HG03378 (cell line): ENCODE measurements around the gene AGBL1.

Experiments
- ATAC-seq: cut with Tn5 transposase; IDR thresholded peaks from one replicate; pipeline ENCODE4 v1.9.1; 2021; ENCODE audit warnings: mild to moderate bottlenecking, moderate library complexity; ENCODE audit not compliant: unreplicated experiment

AGBL1 gene

DNA sequence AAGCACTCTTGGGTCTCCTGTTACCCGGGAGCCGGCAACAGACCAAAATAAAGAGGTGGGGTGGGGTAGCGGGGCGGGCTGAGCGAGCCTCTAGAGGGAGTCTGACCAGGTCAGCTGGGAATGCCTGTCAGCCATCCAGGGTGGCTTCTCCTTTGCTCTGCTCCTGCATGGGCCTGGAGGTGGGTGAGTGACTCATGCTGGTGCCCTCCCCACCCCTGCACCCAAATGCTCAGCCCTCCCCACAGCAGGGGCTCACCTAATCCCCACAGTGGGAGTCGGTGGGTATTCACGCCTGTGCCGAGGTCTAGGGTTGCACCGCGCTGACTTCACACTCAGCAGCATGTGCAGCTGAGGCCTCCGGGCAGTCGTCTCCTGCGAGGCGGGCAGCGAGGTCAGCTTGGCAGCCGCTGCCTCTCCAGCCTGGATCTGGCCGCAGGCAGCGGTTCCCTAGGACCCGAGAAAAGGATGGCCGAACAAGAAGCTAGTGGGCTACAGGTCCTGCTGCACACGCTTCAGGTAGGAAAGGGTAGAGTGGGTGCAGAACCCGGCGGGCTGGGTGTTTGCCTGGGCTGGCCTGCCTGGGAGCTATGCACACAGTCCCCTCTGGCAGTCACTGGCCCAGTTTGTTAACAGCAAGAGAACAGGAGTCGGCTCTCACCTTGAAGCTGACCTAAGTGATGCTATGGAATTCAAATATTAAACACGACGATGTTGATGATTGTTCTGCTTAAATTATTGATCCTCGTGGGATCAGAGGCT is at the start of gene AGBL1:
AGBL1 (plus strand) TSS at position 364 of the 759 bp plus-strand sequence.
- no peak for ATAC-seq

DNA sequence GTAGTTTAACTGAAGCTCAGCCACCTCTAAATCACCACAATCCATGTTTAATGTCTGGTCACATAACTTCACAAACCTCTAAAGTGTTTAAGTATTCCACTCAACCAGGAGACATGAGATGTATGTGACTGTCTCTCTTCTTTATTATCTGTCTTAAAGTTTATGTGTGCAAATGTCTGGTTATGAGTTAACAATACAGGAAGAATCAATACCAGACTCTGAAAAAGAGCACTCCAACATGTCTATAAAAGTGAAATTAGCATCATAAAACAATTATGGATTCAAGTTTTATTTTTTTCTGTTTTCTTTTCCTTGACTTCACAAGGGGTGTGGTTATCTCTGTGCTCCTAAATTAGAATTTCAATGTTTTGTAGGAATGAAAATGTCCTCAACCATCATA is 44.8 kb upstream of the AGBL1 start:
- no peak for ATAC-seq

DNA sequence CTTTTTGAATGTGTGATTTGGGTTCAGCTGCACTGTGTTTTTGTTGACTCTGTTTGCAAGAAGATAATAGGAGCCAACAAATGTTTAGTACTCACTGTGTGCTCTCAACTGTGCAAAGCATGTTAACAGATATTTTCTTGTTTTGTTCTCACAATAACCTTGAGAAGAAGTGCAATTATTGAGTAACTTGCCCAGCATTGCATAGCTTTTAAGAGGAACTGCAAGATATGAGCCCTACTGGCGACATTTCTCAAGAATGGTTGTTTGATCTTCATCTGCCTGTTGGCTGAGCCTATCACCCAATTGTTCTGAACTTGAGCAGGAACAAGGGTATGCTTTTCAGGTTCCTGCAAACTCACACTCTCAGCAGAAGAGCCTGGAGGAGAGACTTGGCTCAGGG is 43.4 kb upstream of the AGBL1 start:
- no peak for ATAC-seq

DNA sequence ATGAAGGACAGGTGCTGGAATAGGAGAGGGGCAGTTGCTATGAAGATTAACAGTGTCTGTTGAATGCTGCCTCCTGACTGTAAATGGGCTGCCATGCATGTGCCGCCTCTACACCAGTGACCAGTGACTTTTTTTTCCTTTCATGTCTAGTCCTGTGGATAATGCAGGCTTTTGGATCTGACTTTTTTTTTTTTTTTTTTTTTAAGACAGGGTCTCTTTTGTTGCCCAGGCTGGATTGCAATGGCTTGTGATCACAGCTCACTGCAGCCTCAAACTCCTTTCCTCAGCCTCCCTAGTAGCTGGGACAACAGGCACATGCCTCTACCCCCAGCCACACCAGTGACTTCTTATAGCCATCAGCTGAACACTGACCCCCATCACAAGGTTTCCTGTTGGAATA is 41.2 kb upstream of the AGBL1 start:
- ATAC-seq, result no peak

DNA sequence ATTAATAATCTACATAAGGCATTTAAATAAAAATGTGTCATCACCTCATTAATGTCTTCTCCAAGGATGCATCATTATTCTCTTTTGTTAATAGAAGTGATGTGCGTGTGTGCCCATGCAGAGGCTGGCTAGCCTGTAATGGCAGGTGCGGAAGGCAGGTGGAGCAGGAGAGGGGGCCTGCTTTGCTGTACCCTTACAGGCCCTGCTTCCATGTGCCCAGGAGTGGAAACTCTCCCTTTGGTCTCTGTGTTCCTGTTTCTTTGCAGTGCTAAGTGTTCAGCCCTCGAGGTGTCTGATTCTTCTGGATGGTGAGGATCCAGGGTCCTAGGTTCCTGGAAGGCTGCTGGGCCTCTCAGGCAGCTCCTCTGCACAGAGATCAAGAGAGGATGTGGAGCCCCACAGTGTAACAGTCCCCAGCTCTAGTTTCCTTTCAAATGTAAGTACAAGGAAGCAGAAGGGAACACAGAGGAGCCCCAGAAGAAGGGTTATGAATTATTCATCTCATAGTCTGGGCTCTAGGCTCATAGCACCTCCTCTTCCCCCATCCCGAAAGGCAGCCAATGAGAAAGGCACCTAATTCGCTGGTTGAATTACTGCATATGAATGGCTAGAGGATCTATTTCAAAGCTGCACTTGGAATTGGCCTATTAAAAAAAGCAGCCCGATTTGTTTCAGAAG is 39.2 kb upstream of the AGBL1 start:
- ATAC-seq, result no peak

DNA sequence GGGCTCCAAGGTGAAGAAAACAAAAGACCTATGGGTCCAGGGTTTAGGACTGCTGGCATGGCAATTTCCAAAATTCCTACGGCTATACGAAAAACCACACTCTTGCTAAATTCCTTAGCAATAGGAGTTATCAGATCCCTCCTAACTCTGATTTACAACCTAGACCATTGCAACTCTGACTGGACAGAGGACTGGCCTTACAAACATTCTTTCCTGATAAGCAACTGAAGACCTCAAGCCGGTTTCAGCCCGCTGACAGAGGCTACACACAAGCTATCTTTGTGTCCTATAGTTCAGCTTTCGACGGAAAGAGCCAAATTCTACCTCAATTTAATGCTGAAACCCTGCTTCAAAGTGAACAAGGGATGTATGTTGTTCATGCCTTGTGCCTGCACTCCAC is 38.3 kb upstream of the AGBL1 start:
- no peak for ATAC-seq

DNA sequence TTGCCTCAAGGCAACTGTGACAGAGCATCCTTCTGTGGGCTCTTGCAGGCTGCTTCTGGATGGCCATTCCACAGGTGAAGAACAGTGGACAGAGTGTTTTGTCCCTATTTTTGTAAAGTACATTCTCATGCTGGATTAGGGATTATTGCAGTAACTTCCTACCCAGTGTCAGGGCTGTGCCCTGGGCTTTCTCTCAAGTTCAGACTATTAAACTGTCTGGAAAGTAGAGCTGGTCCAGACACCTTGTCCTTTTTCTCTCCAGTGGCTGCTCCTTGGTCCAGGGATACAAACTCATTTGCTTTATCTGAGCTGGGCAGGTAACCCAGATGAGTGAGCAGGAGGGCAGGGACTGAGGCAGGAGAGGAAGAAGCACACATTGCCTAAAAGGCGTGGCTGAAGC is 37.4 kb upstream of the AGBL1 start:
- ATAC-seq, result no peak

DNA sequence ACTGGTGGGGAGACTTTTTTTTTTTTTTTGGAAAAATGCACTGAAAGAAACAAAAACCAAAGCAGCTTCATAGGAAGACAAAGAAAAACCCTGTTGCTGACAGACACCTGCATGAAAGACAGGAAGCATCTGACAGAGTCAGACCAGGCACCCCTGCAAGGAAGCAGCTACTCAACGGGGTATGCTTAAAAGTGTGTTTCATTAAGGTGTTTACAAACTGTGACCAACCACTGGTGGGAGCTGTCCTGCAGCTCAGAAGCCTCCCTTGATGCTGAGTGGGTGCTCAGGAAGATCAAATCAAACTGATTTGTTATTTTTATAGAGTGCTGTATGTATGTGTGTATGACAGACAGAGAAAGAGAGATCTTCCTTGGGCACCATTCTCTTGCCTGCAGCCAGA is 34.7 kb upstream of the AGBL1 start:
- ATAC-seq, result no peak

DNA sequence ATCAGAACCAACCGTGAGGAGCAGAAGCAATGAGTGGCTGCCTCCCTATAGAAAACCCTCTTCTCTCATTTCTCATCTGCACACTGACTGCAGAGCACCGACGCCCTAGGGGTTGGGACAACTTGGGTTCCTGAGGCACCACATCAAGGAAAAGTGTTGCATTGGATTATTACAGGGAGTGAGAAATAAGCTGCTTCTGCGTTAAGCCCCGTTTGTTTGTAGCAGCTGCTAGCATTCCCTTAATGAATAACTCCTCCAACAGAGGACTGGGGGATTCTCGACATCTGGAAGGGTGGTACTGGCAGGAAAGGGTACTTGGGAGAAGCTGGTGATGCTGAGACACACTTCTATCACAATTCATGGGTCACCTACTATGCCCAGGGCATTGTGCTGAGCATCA is 25.3 kb upstream of the AGBL1 start:
- ATAC-seq, result no peak

DNA sequence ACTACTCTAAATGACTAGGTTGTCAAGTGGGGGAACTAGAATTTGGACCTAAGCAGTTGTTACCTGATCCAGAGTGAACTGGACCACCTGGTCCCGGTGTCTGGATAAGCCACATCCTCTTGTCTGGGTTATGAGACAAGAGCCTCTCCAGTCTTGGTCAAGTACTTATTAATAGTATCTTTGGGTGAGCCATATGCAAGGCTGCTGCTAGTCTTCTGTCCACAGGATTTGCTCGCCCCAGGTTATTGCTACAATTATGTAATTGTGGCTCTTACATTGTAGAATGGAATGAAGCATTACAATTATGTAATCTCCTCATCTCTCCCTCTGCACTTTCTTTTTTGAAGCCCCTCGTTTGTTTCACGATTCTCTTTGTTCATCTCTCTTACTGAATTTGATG is 24.0 kb upstream of the AGBL1 start:
- no peak for ATAC-seq

DNA sequence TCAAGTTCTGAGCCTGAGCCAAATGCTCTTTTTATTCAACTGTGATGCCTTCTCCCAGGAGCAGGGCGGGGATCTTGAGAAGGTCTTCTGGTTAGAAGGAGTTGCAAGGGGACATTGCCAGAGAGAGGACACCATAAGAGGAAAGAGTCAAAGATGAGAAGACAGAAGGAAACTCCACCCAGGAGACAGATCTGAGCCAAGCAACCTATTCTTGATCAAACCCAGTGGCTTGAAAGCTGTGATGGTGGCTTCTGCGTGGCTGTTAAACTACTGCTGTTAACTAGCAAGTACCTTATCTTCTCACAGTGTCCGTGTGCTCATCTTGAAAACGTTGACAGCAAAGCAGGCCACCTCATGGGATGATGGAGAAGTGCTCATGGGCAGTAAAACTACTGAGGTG is 19.8 kb upstream of the AGBL1 start:
- no peak for ATAC-seq

DNA sequence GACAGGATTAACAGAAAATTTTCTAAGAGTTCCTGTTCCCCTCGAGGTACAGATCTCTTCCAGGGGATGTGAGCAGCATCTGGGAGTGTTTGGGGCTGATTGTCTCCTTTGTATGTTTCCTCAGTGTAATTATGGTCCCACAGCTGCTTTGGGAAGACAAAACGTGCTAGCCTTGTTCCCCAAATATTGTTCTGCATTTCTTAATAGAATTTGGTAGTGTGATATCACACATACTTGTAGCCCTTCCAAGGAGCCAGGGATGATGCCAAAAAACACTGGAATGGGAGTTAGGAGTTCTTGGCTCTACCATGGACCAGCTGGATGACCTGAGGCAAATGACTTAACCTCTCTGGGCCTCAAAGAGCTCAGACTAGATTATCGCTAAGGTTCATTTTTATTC is 19.0 kb upstream of the AGBL1 start:
- no peak for ATAC-seq

DNA sequence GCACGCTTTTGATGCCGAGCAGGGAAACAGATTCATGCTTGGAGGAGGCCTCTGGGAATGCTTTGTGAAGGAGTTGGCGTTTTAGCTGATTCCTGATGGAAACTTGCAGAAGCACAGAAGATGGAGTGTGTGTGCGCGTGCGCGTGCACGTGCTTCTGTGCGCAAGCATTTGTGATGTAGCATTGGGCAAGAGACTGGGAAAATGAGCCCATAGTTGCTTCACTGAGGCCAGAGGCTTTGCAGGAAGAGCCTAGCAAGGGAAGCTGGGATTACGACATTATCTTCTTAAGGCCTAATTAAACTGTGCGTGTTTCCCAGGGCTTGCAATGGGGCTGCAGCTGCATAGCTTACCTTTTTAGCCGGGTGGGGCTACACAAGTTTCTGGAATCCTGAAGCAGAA is 18.1 kb upstream of the AGBL1 start:
- no peak for ATAC-seq

DNA sequence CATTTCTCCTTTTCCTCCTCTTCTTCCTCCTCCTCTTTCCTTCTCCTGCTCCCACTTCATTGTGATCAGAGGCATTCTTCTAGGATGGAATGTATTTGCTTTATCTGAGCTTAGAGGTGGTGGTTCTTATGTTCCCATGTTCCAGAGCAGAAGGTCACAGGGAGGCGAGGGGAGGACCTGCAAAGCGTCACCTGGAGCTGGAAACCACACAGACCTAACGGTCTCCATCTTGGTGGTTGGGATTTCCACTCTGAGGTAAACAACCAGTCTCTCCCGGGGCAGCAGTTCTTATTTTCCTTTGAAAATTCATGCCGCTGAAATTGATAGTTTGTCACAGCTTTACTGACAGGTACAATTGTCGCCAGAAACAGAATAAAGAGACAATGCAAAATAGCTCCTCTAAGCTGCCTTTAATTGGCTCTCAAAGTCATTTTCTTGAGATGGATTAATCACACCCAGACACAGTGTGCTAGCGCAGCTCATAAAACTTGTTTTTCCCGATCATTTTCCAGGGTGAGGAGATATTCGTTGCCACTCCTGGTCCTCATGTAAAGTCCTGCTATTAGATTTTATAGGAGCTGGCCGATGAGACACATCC is 16.9 kb upstream of the AGBL1 start:
- no peak for ATAC-seq

DNA sequence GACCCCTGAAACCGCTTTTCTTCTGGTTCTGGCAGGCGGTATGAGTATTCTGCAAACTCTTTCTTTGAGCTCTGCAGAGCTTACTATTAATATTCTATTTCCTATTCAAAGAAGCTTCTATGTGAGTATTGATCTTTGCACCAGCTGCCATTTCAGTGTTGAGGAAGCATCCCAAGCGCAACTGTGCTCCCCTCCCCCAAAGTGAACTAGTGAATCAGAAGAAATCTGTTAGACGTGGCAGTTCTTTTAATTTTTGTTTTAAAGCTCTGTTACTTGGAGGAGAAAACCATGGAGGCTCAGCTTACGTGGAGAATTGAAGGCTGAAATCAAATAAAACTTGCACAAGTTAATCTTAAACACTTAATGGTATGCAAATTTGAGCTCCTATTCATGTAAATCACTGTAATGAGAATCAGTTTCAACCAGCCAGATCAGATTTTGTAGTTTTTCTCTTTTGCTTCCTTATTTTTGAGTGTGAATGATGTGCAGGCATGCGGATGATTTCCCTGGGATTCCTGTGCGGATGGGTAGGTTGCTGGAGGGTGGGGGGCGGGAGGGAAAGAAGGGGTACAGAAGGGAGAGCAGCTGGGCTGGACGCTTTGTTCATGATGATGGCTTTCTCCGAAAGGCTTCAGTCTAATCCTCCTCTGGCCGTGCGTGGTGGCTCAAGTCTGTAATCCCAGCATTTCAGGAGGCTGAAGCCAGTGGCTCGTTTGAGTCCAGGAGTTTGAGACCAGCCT is 16.1 kb upstream of the AGBL1 start:
- ATAC-seq, result no peak

DNA sequence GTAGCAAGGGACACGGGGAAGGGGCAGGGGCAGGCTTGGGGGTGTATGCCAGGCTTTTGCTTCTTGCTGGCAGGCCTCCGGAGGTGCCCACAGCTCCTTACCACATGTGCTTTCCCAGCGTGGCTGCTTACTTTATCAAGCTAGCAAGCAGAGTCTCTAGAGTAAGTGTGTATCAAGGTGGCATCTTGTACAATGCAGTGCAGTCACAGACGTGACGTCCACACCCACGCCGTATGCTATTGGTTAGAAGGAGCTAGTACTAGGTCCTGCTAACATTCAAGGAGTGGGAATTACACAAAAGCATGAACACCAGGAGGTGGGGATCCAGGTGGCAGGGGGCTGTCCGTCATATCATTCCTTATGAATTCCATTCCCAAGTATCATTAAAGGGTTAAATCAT is 15.3 kb upstream of the AGBL1 start:
- no peak for ATAC-seq

DNA sequence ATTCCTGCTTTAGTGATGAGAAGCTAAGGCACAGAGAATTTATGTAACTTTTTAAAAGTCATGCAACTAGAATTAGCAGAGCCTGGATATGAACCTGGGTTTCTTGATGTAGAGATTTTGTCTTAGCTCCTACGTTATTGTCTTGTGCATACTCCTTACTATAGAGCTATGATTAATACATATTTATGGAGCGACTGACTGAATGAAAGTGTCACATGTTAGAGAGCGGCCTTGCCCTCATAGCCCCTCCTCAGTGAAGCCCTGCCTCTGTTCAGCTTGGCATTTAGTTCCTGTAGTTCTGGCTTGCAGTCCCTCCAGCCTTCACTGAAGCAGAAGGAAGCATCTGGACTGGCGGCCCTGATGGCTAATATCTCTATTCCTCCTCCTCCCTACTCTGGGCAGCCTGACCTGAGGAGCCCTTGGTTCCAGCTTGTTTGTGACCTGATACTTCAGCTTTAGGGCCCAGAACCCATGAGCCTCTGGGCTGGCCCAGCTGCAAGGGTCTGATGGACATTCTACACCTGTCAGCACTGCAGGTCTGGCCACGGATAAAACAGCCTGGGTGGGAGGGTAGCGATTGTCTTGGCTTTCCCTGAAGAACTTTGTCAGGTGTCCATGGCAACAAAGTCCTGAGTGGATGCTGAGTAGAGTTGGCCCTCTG is 13.4 kb upstream of the AGBL1 start:
- ATAC-seq, result no peak

DNA sequence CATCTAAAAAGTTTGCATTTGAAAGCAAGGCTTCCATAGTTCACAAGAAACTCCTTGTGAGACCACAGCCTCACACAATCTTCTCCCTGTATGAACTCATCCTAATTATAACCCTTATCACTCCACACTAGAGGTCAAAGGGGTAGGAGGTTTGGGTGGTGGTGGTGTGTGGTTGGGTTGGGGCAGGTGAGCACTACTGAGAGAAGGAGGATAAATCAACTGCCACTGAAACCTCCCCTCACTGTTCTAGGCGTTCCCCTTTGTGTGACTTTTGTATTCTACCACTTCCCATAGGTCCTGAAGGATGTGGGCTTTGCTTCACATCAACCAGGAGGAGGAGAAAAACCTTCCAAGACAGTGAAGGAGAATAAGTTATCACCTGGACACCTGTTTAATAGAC is 6.4 kb upstream of the AGBL1 start:
- no peak for ATAC-seq

DNA sequence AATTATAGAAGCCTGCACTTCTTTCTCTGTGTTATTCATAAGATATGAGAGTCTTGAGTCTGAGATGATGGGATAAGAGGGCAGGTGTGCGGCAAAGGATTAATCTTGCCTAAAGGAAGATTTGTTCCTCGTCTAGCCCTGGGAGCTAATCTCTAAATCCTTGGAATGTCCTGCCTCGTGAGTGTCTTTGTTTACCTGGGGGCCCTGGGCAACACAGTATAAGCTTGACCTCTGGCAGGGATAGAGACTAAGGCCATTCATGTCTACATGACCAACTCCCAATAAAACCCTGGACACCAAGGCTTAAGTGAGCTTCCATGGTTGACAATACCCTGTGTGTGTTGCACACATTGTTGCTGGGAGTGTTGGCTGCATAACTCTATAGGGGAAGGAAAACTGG is 3.2 kb upstream of the AGBL1 start:
- ATAC-seq, result no peak

DNA sequence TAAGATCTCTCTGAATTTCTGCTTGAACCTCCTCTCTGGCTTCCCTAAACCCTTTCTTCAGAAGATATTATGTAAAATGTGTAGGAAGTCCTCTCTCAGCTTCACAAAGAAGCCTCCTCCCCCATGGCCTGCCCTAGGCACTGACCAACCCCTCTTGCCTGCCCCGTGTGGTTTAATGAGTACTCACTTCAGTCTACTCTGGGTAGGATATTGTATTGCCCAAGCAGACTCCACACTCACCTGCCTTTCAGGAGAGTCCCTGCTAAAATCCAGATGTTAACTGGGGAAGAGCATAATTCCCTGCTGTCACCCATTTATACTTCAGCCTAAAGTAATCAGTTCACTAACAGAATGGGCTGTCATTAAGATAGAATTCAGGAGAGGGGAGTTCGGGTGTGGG is 2.6 kb upstream of the AGBL1 start:
- ATAC-seq, result no peak

DNA sequence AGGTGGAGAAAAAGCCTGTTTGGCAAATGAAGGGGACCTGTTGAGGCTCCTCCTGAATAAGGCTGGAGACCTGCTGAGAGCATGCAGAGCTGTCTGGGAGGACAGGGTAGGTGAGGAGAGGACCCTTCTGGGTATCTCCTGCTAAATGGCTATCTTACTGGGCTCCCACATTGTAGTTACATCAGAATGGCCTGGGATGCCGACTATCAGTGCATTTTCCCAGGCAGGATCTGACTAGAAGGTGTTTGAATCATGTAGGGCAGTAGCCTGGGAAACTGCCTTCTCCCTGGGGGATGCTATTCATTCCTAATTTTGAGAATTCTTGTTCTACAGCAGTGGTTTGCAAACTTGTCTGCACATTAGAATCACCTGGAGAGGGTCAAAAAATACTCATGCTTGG is 631 bp downstream of the AGBL1 start:
- no peak for ATAC-seq
